WERI-Rb-1 (cell line): ENCODE results near the gene SLIT3.

Experiments
- DNase-seq: peaks from one replicate; pipeline ENCODE4 v3.0.0-alpha.2; 2020
- H3K27ac ChIP-seq: fragments of 250-450 bp; sonication (Bioruptor Pico); 2 replicates; pipeline ENCODE4 v1.5.1; 2020; ENCODE audit warnings: mild to moderate bottlenecking, moderate library complexity
- H3K27me3 ChIP-seq: fragments of 250-450 bp; sonication (Bioruptor Pico); 2 replicates; pipeline ENCODE4 v1.5.1; 2021; ENCODE audit warnings: mild to moderate bottlenecking, low read depth, moderate library complexity; ENCODE audit not compliant: insufficient read depth, severe bottlenecking
- H3K36me3 ChIP-seq: fragments of 250-450 bp; sonication (Bioruptor Pico); 2 replicates; pipeline ENCODE4 v1.5.1; 2020; ENCODE audit warnings: mild to moderate bottlenecking, moderate library complexity
- H3K4me3 ChIP-seq: 2 replicates; pipeline ENCODE4 v1.5.1; 2011; ENCODE audit warnings: low read depth, mild to moderate bottlenecking, control low read depth, low read length
- H3K9me3 ChIP-seq: fragments of 250-450 bp; sonication (Bioruptor Pico); 2 replicates; pipeline ENCODE4 v1.5.1; 2021; ENCODE audit warnings: mild to moderate bottlenecking, moderate library complexity; ENCODE audit not compliant: severe bottlenecking
- TF ChIP-seq, protein P1 (sequence below): IDR thresholded peaks from 2 replicates; pipeline ENCODE4 v1.5.1; 2011; ENCODE audit warnings: low read depth, mild to moderate bottlenecking, control low read depth, inconsistent platforms, low read length

SLIT3 gene

DNA sequence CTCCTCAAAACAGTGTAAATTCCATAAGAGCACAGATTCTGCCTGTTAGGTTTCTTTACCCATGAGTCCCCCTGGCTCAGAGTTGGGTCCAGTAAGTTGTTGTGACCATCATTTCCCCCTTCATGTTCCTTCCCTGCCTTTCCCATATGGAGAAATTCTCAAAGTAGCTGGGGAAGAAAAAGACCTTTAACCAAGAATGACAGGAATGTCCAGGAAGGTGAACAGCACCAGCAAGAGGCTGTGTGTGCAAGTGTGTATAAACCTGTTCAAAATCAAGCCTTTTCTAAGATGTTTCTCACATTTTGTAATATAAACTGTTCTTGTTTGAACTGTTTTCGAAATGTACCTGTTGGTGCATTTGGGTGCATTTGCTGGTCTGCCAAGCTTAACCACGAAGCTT lies 238.2 kb downstream of the SLIT3 start:
- Histone ChIP-seq H3K36me3 (no peaks in the 10 kb centered on the region), H3K9me3 (no peaks in the 10 kb centered on the region), H3K27ac (no peak overlapping the region), H3K4me3 (no peak overlapping the region), H3K27me3 (peaks cover 88% of the 10 kb centered on the region)
- TF ChIP-seq, protein P1, sequence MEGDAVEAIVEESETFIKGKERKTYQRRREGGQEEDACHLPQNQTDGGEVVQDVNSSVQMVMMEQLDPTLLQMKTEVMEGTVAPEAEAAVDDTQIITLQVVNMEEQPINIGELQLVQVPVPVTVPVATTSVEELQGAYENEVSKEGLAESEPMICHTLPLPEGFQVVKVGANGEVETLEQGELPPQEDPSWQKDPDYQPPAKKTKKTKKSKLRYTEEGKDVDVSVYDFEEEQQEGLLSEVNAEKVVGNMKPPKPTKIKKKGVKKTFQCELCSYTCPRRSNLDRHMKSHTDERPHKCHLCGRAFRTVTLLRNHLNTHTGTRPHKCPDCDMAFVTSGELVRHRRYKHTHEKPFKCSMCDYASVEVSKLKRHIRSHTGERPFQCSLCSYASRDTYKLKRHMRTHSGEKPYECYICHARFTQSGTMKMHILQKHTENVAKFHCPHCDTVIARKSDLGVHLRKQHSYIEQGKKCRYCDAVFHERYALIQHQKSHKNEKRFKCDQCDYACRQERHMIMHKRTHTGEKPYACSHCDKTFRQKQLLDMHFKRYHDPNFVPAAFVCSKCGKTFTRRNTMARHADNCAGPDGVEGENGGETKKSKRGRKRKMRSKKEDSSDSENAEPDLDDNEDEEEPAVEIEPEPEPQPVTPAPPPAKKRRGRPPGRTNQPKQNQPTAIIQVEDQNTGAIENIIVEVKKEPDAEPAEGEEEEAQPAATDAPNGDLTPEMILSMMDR = no peak
- DNase-seq = no peak

DNA sequence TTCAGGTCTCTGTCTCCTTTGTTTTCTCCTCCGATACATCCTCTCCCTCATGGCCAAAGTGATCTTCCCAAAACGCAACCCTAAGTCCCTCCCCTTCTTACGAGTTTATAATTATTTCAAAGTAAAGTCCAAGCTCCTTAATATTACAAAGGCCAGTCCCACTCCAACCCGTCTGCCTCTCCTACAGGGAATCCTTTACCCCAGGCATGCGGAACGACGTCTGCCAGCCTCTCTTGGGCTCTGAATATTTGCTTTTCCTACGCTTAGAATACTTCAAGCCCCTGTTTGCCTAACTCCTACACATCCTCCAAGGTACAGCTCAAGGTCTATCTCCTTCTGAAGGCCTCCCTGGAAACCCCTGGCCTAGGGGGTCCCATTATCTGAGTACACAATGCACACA lies 246.4 kb downstream of the SLIT3 start:
- no peaks in the 10 kb centered on the region for H3K36me3 ChIP-seq
- TF ChIP-seq, protein P1 = no peak
- no peak for DNase-seq
- no peaks in the 10 kb centered on the region for H3K9me3 ChIP-seq
- H3K27me3 ChIP-seq = peaks cover 90% of the 10 kb centered on the region
- H3K27ac ChIP-seq = no peak overlapping the region
- H3K4me3 ChIP-seq = no peak overlapping the region

DNA sequence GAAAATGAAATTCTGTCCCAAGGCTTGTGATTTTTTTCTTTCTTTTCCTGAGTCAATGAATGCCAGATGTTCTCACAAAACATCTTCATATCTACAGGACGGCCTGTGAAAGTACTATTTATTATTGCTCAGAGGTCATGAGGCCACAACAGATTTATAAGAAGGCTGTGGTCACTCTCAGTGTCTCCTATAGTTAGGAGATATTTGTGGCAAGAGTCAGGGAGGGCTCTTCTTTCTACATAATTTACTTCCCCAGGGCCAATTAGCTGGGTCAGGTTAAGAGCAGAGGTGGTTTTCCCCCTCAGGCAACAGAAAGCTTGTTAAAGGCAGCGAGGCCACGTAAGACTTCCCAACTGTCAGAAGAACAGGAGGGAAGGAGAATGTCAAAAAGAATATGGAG lies 248.7 kb downstream of the SLIT3 start:
- Histone ChIP-seq H3K9me3 (no peaks in the 10 kb centered on the region), H3K36me3 (no peaks in the 10 kb centered on the region), H3K4me3 (no peak overlapping the region), H3K27me3 (peaks cover 88% of the 10 kb centered on the region), H3K27ac (no peak overlapping the region)
- DNase-seq = no peak
- TF ChIP-seq, protein P1 = no peak

DNA sequence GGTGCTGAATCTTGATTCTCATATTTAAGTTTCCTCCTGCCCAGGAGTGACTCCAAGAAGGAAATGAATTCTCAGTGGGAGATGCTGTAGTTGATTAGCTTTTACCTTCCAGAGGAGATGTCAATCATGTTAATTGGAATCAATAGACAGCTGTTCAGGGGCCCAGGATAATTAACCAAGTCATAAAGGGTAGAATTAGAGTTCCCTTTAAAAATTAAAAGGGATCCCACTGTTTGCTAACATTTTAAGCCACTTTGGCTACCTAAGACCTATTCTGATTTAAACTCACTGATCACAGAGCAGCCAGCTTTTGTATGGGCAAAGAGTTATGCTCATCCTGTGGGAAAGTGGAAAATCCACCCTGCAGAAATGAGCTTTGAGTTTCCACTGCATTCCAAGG lies 249.6 kb downstream of the SLIT3 start:
- TF ChIP-seq, protein P1 = no peak
- H3K36me3 ChIP-seq = no peaks in the 10 kb centered on the region
- no peak overlapping the region for H3K4me3 ChIP-seq
- no peaks in the 10 kb centered on the region for H3K9me3 ChIP-seq
- peaks cover 88% of the 10 kb centered on the region for H3K27me3 ChIP-seq
- no peak overlapping the region for H3K27ac ChIP-seq
- no peak for DNase-seq

DNA sequence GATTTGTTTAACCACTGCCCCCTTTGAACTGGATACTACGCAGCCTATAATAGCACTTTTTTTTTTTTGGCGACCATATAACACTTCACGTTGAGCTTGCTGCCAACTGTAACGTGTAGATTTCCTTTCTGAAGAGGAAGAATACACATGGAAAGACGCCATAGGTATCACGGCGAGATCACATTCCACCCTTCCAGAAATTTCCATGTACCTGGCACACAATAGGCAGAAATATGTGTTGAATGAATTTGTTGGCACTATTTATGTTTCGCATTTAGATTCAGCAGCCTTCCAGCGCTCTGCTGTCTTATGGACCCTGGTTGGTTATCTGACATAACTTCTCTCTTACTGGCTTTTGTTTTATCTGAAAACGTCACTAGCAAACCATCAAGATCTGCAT lies 250.3 kb downstream of the SLIT3 start:
- Histone ChIP-seq H3K4me3 (no peak overlapping the region), H3K36me3 (no peaks in the 10 kb centered on the region), H3K9me3 (no peaks in the 10 kb centered on the region), H3K27ac (no peak overlapping the region), H3K27me3 (peaks cover 88% of the 10 kb centered on the region)
- TF ChIP-seq, protein P1 = no peak
- DNase-seq = no peak

DNA sequence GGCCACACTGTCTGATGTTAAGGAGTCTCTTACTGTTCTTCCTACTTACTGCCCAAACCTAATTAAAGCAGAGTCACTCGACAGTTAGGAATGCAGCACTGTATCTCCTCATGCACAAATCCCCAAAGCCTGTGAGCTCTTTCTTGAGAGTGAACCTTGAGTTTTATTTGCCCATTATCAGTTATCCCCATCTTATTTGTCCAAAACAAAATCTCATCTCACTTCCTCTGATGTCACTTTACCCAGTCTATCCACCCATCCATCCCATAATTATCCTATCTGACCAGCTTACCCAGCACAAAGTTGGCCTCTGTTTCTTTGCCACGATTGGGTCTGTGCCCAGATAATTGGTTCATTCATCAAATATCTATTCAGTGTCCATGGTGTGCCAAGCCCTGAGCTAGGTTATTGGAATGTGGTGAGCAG lies 250.8 kb downstream of the SLIT3 start:
- no peak for DNase-seq
- no peak overlapping the region for H3K27ac ChIP-seq
- no peaks in the 10 kb centered on the region for H3K9me3 ChIP-seq
- peaks cover 89% of the 10 kb centered on the region for H3K27me3 ChIP-seq
- TF ChIP-seq, protein P1 = no peak
- H3K4me3 ChIP-seq = no peak overlapping the region
- H3K36me3 ChIP-seq = no peaks in the 10 kb centered on the region
